ENCODE results near the gene CUL3.

The CUL3 gene

DNA sequence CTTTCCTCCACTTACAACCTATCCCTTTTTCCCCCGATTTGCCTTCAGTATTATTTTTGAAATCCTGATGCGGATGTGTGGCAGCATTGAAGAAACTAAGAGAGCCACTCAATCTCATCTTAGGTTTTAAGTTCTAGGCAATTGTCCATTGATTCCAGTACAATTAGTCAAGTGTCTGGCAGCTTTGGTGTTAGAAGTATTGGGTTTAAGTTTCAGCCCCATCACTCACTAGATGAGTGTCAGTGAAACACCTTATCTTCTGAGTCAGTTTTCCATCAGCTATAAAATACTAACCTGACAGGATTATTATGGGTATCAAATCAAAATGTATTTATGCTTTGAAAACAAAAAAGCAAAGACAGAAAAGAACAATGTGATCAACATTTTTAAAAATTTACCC lies 16.8 kb upstream of the CUL3 start:
- no peak for DNase-seq (ENCODE audit: low read depth in 1 of 2, low spot score in 1 of 2)
- Histone ChIP-seq H3K27ac (replicated peaks) (no peak overlapping the region), H3K4me3 (replicated peaks; ENCODE audit: insufficient read depth, low read length) (no peak overlapping the region), H3K27me3 (ENCODE audit: insufficient read depth, poor library complexity, severe bottlenecking) (no peaks in the 10 kb centered on the region)
- TF ChIP-seq, protein P1, sequence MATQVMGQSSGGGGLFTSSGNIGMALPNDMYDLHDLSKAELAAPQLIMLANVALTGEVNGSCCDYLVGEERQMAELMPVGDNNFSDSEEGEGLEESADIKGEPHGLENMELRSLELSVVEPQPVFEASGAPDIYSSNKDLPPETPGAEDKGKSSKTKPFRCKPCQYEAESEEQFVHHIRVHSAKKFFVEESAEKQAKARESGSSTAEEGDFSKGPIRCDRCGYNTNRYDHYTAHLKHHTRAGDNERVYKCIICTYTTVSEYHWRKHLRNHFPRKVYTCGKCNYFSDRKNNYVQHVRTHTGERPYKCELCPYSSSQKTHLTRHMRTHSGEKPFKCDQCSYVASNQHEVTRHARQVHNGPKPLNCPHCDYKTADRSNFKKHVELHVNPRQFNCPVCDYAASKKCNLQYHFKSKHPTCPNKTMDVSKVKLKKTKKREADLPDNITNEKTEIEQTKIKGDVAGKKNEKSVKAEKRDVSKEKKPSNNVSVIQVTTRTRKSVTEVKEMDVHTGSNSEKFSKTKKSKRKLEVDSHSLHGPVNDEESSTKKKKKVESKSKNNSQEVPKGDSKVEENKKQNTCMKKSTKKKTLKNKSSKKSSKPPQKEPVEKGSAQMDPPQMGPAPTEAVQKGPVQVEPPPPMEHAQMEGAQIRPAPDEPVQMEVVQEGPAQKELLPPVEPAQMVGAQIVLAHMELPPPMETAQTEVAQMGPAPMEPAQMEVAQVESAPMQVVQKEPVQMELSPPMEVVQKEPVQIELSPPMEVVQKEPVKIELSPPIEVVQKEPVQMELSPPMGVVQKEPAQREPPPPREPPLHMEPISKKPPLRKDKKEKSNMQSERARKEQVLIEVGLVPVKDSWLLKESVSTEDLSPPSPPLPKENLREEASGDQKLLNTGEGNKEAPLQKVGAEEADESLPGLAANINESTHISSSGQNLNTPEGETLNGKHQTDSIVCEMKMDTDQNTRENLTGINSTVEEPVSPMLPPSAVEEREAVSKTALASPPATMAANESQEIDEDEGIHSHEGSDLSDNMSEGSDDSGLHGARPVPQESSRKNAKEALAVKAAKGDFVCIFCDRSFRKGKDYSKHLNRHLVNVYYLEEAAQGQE (IDR thresholded peaks at IDR 0.05; ENCODE audit: insufficient replicate concordance, low read depth): no peak
- TF ChIP-seq POLR2AphosphoS5 (IDR thresholded peaks at IDR 0.05; ENCODE audit: low read depth): no peak

DNA sequence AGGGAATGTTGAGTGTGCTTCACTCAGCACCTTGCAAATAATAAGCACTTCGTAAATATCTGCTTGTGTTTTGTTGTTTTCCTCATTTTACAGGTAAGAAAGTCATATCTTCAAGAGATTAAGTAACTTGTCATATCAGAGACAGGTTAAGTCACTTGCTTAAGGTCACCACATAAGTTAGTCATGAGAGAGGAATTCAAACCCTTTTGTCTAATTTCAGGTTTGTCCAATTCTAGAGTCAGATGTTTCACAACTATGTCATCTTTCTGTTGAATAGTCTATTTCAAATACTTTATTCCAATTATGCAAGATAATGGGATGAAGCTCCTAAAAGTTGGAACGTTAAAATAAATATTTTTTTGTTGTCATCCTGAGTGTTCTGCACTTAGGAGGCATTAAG lies 13.5 kb upstream of the CUL3 start:
- Histone ChIP-seq H3K4me3 (replicated peaks; ENCODE audit: insufficient read depth, low read length) (no peak overlapping the region), H3K27me3 (ENCODE audit: insufficient read depth, poor library complexity, severe bottlenecking) (no peaks in the 10 kb centered on the region), H3K27ac (replicated peaks) (no peak overlapping the region)
- DNase-seq (ENCODE audit: low read depth in 1 of 2, low spot score in 1 of 2): no peak
- TF ChIP-seq GABPA (IDR thresholded peaks at IDR 0.05; ENCODE audit: low read depth) (no peak), SPI1 (IDR thresholded peaks at IDR 0.05; ENCODE audit: borderline replicate concordance, low read depth) (no peak), POLR2AphosphoS5 (IDR thresholded peaks at IDR 0.05; ENCODE audit: low read depth) (no peak)
- TF ChIP-seq, protein P2, sequence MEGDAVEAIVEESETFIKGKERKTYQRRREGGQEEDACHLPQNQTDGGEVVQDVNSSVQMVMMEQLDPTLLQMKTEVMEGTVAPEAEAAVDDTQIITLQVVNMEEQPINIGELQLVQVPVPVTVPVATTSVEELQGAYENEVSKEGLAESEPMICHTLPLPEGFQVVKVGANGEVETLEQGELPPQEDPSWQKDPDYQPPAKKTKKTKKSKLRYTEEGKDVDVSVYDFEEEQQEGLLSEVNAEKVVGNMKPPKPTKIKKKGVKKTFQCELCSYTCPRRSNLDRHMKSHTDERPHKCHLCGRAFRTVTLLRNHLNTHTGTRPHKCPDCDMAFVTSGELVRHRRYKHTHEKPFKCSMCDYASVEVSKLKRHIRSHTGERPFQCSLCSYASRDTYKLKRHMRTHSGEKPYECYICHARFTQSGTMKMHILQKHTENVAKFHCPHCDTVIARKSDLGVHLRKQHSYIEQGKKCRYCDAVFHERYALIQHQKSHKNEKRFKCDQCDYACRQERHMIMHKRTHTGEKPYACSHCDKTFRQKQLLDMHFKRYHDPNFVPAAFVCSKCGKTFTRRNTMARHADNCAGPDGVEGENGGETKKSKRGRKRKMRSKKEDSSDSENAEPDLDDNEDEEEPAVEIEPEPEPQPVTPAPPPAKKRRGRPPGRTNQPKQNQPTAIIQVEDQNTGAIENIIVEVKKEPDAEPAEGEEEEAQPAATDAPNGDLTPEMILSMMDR (IDR thresholded peaks at IDR 0.05; ENCODE audit: insufficient read depth, low read length): no peak
- TF ChIP-seq, protein P1 (IDR thresholded peaks at IDR 0.05; ENCODE audit: insufficient replicate concordance, low read depth): no peak

DNA sequence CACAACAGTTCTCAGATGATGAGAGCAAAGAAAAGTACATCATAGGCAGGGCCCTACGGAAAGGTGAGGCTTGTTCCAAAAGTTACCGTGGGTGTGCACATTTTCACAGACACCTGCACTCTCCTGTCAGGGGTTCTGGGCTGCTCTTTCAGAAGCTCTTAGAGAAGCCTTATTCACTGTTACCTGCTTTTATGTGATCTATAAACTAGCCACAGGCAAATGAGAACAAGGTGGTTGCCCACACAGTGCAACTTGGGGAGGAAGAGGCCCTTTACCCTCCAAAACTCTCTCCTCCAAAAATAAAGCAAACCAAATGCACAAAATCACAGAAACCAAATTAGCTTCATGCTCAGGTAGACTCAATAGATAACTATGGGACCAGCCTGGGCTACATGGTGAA lies 11.1 kb upstream of the CUL3 start:
- Histone ChIP-seq H3K4me3 (replicated peaks; ENCODE audit: insufficient read depth, low read length) (no peak overlapping the region), H3K27ac (replicated peaks) (no peak overlapping the region), H3K27me3 (ENCODE audit: insufficient read depth, poor library complexity, severe bottlenecking) (no peaks in the 10 kb centered on the region)
- TF ChIP-seq, protein P2 (IDR thresholded peaks at IDR 0.05; ENCODE audit: insufficient read depth, low read length): no peak
- TF ChIP-seq SPI1 (IDR thresholded peaks at IDR 0.05; ENCODE audit: borderline replicate concordance, low read depth): no peak
- DNase-seq (ENCODE audit: low read depth in 1 of 2, low spot score in 1 of 2): no peak

DNA sequence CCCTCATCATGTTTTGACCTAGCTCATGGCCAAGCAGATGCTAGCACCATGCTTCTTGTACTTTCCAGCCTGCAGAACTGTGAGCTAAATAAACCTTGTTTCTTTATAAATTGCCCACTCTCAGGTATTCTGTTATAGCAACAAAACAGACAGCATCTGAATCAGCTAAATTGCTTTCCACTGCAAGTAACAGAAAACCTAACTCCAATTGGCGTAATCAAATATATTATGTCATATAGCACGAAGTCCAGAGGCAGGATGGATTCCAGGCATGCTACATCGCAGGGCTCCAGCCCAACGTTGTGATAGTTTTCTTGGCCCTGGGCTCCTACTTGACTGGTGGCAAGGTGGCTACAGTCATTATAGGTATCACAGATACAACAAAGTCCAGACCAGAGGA lies 10.4 kb upstream of the CUL3 start:
- Histone ChIP-seq H3K27me3 (ENCODE audit: insufficient read depth, poor library complexity, severe bottlenecking) (no peaks in the 10 kb centered on the region), H3K27ac (replicated peaks) (no peak overlapping the region), H3K4me3 (replicated peaks; ENCODE audit: insufficient read depth, low read length) (no peak overlapping the region)
- no peak for DNase-seq (ENCODE audit: low read depth in 1 of 2, low spot score in 1 of 2)
- TF ChIP-seq, protein P1 (IDR thresholded peaks at IDR 0.05; ENCODE audit: insufficient replicate concordance, low read depth): no peak
- TF ChIP-seq SPI1 (IDR thresholded peaks at IDR 0.05; ENCODE audit: borderline replicate concordance, low read depth): no peak
- TF ChIP-seq, protein P2 (IDR thresholded peaks at IDR 0.05; ENCODE audit: insufficient read depth, low read length): no peak
- no peak for TF ChIP-seq GABPA (IDR thresholded peaks at IDR 0.05; ENCODE audit: low read depth)
- TF ChIP-seq POLR2AphosphoS5 (IDR thresholded peaks at IDR 0.05; ENCODE audit: low read depth): no peak
